GM12878 (cell line): ENCODE data around the gene SLC29A1. TPM values are rescaled to one million over a fixed set of nuclear protein-coding genes. Genes with fewer than 3 reads are reported as not detected.

ENCODE experiments used
- BCL3 ChIP-seq: IDR thresholded peaks from 2 replicates; pipeline ENCODE4 v1.6.1; 2011; ENCODE audit warnings: borderline replicate concordance, low read depth, mild to moderate bottlenecking, moderate library complexity, low read length; ENCODE audit not compliant: insufficient read depth, poor library complexity, severe bottlenecking
- BHLHE40 ChIP-seq, 2 experiments: fragments of 450-650 bp in 1 of 2; IDR thresholded peaks; 2 replicates each; pipeline ENCODE4 v1.6.1; 2011 to 2017; ENCODE audit warnings: low read depth in 2 of 2, borderline replicate concordance in 1 of 2, improper control_type of control experiment in 1 of 2, low read length in 1 of 2, mild to moderate bottlenecking in 1 of 2
- E2F8 ChIP-seq: fragments of 450-650 bp; IDR thresholded peaks from 2 replicates; pipeline ENCODE4 v1.6.1; 2018; ENCODE audit warnings: mild to moderate bottlenecking, low read depth, moderate library complexity; ENCODE audit not compliant: partially characterized antibody
- HSF1 ChIP-seq: fragments of 150-350 bp; IDR thresholded peaks from 2 replicates; pipeline ENCODE4 v1.6.1; 2014; ENCODE audit warnings: mild to moderate bottlenecking, low read depth, low read length
- KDM1A ChIP-seq: fragments of 200-600 bp; sonication (generic); IDR thresholded peaks from 2 replicates; pipeline ENCODE4 v1.6.1; 2016; ENCODE audit warnings: borderline replicate concordance
- POLR2AphosphoS2 ChIP-seq: IDR thresholded peaks from 2 replicates; pipeline ENCODE4 v1.6.1; 2011; ENCODE audit warnings: low read depth, mild to moderate bottlenecking, low read length, improper control_type of control experiment, moderate library complexity
- SPI1 ChIP-seq: IDR thresholded peaks from 2 replicates; pipeline ENCODE4 v1.6.1; 2011; ENCODE audit warnings: low read depth, mild to moderate bottlenecking, low read length, moderate library complexity, borderline replicate concordance; ENCODE audit not compliant: insufficient read depth
- TCF12 ChIP-seq: IDR thresholded peaks from 2 replicates; pipeline ENCODE4 v1.6.1; 2011; ENCODE audit warnings: low read depth, mild to moderate bottlenecking, low read length
- ZNF274 ChIP-seq: IDR thresholded peaks from one replicate; pipeline ENCODE4 v1.8.0; 2011; ENCODE audit not compliant: insufficient read length, insufficient read depth
- polyA plus RNA-seq, 11 experiments: library from polyadenylated mRNA; depleted of rRNA in 4 of 11; unstranded in 6 of 11; stranded (reverse) in 5 of 11; fragments of >200 nt; fragmentation: Nextera tagmentation in 4 of 11; fragmentation: Illumina TruSeq in 1 of 11; extraction: Ambion mirVana in 4 of 11; extraction: Trizol in 1 of 11; gene quantifications; 1 replicate in 1 of 11; 2 replicates in 10 of 11; pipeline versions ENCODE4 v1.2.1 to v1.2.3, GENCODE V29; 2011 to 2016; ENCODE audit warnings: inconsistent platforms in 2 of 11, missing spikeins in 2 of 11, low read depth in 1 of 11
- total RNA-seq, 4 experiments: library from RNA; depleted of rRNA in 3 of 4; stranded (reverse); fragments of >200 nt in 3 of 4; fragmentation: Illumina TruSeq in 1 of 4; extraction: Trizol in 1 of 4; gene quantifications; 2 replicates each; pipeline versions ENCODE4 v1.2.1 to v1.2.3, GENCODE V29; 2013 to 2021
- TF ChIP-seq, protein P1 (sequence below): fragments of 450-650 bp; IDR thresholded peaks from 2 replicates; pipeline ENCODE4 v1.6.1; 2017; ENCODE audit warnings: mild to moderate bottlenecking, moderate library complexity
- TF ChIP-seq, protein P2 (sequence below): fragments of 450-650 bp; IDR thresholded peaks from 2 replicates; pipeline ENCODE4 v1.6.1; 2017; ENCODE audit warnings: antibody characterized with exemption, mild to moderate bottlenecking, moderate library complexity
- TF ChIP-seq, protein P3 (sequence below): IDR thresholded peaks from 2 replicates; pipeline ENCODE4 v1.6.1; 2012; ENCODE audit warnings: low read depth, low read length, improper control_type of control experiment

The SLC29A1 gene
- total and polyA plus RNA-seq, 10 of the 15 experiments (the other 5 are each of a cell fraction or from before 2014, with no cell fraction given) = 10.0 to 132 (median 93.4) TPM

DNA sequence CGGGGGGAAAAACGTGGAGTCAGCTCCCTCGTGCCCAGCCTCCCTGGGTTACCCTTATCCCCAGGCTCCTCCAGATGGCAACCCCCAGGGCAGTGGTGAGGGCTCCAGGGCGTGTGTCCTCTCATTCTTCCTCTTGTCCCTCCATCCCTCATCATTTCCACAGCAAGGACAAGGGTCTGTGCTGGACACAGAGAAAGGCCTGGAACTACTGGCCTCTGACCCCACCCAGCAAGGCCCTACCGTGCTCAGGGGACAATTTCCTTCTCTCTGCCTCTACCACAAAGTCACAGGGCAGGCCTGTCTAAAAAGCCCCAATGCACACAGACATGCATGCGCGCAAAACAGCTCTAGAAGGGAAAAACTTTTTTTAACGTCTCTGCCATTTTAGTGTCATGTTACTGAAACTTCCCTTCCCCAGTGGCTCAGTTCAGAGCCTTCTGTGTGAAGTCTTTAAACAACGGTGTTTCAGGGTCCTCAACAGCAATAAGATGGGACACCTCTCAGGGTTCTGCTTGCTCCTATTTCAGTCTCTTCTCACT lies 35.0 kb downstream of the SLC29A1 start (continued):
- TF ChIP-seq, protein P1, sequence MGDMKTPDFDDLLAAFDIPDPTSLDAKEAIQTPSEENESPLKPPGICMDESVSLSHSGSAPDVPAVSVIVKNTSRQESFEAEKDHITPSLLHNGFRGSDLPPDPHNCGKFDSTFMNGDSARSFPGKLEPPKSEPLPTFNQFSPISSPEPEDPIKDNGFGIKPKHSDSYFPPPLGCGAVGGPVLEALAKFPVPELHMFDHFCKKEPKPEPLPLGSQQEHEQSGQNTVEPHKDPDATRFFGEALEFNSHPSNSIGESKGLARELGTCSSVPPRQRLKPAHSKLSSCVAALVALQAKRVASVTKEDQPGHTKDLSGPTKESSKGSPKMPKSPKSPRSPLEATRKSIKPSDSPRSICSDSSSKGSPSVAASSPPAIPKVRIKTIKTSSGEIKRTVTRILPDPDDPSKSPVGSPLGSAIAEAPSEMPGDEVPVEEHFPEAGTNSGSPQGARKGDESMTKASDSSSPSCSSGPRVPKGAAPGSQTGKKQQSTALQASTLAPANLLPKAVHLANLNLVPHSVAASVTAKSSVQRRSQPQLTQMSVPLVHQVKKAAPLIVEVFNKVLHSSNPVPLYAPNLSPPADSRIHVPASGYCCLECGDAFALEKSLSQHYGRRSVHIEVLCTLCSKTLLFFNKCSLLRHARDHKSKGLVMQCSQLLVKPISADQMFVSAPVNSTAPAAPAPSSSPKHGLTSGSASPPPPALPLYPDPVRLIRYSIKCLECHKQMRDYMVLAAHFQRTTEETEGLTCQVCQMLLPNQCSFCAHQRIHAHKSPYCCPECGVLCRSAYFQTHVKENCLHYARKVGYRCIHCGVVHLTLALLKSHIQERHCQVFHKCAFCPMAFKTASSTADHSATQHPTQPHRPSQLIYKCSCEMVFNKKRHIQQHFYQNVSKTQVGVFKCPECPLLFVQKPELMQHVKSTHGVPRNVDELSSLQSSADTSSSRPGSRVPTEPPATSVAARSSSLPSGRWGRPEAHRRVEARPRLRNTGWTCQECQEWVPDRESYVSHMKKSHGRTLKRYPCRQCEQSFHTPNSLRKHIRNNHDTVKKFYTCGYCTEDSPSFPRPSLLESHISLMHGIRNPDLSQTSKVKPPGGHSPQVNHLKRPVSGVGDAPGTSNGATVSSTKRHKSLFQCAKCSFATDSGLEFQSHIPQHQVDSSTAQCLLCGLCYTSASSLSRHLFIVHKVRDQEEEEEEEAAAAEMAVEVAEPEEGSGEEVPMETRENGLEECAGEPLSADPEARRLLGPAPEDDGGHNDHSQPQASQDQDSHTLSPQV = peak; percentile 86
- TF ChIP-seq ZNF274 (no peak), HSF1 (no peak), KDM1A (no peak), E2F8 (peak; percentile 3), TCF12 (peak; percentile 19; the same call in 1 of the 2 replicates), POLR2AphosphoS2 (no peak), SPI1 (0 out of 2 replicates have a peak, but pooled peaks have one; percentile 2), BCL3 (peak; percentile 40), BHLHE40 (IDR thresholded peaks at IDR 0.05; ENCODE audit: borderline replicate concordance in 1 of 2, low read depth in 2 of 2, low read length in 1 of 2) (peak; percentile 55 to 60; a peak in 1 of 4 replicates)
- TF ChIP-seq, protein P2, sequence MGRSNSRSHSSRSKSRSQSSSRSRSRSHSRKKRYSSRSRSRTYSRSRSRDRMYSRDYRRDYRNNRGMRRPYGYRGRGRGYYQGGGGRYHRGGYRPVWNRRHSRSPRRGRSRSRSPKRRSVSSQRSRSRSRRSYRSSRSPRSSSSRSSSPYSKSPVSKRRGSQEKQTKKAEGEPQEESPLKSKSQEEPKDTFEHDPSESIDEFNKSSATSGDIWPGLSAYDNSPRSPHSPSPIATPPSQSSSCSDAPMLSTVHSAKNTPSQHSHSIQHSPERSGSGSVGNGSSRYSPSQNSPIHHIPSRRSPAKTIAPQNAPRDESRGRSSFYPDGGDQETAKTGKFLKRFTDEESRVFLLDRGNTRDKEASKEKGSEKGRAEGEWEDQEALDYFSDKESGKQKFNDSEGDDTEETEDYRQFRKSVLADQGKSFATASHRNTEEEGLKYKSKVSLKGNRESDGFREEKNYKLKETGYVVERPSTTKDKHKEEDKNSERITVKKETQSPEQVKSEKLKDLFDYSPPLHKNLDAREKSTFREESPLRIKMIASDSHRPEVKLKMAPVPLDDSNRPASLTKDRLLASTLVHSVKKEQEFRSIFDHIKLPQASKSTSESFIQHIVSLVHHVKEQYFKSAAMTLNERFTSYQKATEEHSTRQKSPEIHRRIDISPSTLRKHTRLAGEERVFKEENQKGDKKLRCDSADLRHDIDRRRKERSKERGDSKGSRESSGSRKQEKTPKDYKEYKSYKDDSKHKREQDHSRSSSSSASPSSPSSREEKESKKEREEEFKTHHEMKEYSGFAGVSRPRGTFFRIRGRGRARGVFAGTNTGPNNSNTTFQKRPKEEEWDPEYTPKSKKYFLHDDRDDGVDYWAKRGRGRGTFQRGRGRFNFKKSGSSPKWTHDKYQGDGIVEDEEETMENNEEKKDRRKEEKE = peak; percentile 36; the same call in 1 of the 2 replicates
- TF ChIP-seq, protein P3, sequence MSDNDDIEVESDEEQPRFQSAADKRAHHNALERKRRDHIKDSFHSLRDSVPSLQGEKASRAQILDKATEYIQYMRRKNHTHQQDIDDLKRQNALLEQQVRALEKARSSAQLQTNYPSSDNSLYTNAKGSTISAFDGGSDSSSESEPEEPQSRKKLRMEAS = no peak; the same call in 1 of the 2 replicates
